Left renal pelvis (tissue), 4 donors: Measurements from ENCODE around the gene RHOG. TPM values are rescaled to one million over a fixed set of nuclear protein-coding genes. Genes with fewer than 3 reads are reported as not detected.

ENCODE experiments used
- DNase-seq, 4 donors: peaks; one replicate each; pipeline ENCODE4 v3.0.0-alpha.2; 2013; ENCODE audit warnings: low read depth in 4 of 4, low spot score in 3 of 4
- polyA plus RNA-seq, 4 donors: library from polyadenylated mRNA; unstranded; fragments of 120-200 nt; gene quantifications; one replicate each; pipeline ENCODE4 v1.2.1, GENCODE V29; 2013; ENCODE audit not compliant: insufficient read length in 4 of 4

RHOG gene
- polyA plus RNA-seq, 4 donors: 22.0 to 30.5 (median 25.8) TPM

- DNase-seq: no peak
Observed at GRCh38 chr11:3860375-3860774, 19.6 kb upstream of the RHOG start.

GRCh38 chr11:3859373-3859881 is 18.7 kb upstream of the RHOG start:
- no peak for DNase-seq

DNA sequence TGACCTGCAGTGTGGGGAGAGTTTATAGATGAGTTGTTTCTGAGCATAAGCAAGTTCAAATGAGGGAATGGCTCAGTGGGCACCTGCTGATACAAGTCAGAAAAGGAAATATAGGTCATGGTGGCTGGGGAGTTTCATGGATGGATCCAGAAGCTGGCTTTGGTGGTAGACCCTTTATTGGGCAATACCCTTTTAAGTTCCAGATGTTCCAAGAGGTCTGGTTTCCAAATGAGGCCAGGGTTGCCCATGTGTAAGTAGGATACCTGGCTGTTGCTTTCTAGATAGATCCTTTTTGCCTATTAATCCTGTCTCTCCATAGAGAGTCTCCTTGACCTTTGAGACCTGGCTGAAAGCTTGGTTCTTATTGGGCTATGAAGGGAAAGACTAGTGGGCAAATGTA is 16.9 kb upstream of the RHOG start:
- no peak for DNase-seq

DNA sequence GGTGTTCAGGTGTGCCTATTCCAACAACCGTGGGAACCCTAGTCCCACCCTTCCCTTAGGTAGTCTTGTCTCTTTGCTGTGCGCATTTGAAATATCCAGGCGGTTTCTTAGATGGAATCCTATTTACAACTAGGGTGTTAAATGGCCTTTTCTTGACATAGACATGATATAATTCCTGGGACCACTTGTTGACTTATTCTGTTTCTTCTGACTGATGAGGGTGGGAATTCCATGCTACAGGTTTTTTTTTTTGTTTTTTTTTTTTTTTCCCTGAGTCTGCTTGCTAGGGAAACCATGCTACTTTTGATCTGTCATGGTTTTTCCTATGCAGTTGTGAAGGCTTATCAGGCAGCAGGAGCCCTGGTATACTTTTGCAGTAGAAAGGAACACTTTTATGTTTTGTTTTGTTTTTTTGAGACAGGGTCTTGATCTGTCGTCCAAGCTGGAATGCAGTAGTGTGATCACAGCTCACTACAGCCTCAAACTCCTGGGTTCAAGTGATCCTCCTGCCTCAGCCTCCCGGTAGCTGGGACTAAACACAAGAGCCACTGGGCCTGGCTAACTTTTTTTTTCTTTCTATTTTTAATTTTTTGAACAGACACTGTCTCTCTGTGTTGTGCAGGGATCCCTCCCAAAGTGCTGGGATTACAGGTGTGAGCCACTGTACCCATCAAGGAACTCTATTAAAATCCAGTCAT is 16.2 kb upstream of the RHOG start:
- no peak for DNase-seq

DNA sequence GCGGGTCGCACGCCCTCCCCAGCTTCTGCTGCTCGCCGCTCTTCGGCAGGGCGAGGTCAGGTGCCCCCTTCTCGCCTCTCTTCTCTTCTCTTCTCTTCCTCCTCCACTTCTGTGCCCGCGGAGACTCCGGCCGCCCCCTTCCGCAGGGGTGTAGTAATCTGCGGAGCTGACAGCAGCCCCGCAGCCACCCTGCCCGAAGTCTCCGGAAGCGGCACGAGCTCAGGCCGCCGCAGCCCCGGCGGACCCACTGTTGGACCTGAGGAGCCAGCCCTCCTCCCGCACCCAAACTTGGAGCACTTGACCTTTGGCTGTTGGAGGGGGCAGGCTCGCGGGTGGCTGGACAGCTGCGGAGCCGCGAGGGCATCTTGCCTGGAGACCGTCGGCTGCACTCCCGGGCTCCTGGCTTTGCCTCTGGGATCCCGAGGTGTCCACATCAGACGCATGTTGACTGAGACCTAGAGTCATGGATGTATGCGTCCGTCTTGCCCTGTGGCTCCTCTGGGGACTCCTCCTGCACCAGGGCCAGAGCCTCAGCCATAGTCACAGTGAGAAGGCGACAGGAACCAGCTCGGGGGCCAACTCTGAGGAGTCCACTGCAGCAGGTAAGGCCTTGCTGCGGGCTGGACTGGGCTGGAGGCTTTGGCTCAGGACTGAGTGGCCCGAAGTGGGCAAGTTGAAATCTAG is 15.2 kb upstream of the RHOG start:
- no peak for DNase-seq

- DNase-seq: peak; percentile 85 to 88 (median 88)
Observed at GRCh38 chr11:3854977-3855807, 14.4 kb upstream of the RHOG start, which contains the start of gene STIM1. STIM1 (plus strand) TSS chr11:3855664; CDS start chr11:3856271, 607 bp downstream.

DNA sequence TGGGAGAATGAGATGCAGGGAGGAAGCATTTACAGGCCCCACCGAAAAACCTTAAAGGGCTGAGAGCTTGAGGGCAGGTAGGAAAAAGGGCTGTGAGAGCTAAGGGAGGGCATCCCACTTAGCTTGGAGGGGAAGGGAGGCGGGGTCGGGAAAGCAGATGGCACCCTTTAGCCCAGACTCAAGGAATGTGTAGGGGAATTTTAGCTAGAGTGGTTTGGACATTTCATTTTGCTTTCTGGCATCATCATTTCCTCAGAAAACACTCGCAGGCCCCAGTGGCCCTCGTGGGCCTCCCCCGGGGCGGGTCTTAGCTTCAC is 13.9 kb upstream of the RHOG start:
- DNase-seq: no peak

DNA sequence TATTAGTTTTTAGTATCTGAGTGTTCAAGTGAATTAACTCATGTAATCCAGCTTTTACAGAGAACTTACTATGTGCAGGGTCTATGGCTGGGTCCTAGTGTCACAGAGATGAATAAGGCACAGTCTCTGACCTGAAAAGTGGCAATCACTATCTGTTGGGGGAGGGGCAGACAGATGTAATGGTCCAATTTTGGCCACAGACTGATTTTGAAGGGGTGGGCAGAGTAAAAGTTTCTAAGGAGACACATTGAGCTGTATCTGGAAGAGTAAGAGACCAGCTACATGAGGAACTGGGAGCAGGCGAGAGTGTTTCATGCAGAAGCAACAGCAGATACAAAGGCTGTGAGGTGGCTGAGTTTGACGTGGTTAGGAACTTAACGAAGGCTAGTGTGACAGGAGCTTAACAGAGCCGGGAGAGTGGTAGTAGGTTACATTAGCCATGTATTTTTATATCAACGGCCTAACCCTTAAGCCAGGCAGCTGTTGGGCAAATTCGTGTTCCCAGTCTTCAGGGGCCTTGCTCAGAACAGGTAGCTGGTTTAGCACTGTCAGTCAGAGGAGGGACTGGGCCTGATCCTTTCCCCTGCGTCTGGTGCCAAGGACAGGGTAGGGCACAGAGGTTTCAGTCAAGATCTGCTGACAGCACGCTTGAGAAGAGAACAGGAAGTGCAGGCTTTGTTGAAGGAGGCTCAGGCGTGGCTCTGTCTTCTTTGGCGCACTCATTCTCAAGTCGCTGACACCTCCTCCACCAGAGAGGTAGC is 13.3 kb upstream of the RHOG start:
- no peak for DNase-seq

DNA sequence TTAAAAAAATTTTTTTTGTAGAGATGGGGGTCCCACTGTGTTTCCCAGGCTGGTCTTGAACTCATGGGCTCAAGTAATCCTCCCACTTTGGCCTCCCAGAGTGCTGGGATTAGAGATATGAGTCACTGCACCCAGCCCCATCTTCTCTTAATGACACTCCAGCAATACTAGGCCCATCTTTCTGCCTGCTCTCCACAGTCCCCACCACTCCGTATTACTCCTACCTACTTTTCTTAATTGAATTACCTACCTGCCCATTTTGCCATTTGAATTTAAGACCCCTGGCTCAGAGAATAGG is 12.7 kb upstream of the RHOG start:
- DNase-seq: no peak

DNA sequence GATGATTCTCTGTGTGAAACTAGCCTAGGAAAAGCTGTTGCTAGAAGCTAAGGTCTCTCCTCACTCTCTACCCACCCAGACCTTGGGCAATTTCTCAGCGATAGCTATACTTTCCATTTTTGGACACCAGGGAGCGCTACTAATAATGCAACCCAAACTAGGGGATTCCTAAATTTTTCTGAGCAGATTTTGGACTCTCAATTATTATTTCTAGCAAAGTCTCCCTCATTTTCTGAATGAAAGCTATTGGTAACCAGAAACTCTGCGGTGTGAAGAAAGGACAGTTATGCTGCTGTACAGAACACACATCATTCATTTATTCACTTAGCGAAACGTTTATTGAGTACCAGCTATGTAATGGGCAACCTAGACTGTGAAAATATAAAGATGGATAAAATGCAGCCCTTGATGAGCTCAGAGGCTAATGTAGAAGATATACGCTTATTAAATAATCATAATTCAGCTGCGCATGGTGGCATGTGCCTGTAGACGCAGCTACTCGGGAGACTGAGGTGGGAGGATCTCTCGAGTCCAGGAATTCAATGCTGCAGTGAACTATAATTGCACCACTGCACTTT is 8.6 kb upstream of the RHOG start:
- no peak for DNase-seq

GRCh38 chr11:3845670-3846069 is 4.9 kb upstream of the RHOG start:
- DNase-seq: no peak

GRCh38 chr11:3845246-3845645 is 4.5 kb upstream of the RHOG start:
- DNase-seq: no peak

DNA sequence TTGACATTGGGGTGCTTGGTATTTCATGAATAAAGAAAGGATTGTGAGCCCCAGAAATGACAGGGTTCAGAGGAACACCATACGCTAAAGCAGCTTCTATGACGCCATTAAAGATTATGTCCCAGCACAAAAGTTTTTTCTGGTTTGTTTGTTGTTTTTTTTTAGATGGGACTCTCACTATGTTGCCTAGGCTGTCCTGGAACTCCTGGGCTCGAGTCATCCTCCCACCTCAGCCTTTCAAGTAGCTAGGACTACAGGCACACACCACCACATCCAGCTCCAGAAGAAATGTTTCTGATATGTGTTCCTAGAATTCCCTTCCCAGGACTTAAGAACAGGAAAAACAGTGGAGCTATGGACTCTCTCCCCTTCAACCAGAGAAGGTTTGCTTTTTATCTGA is 2.6 kb upstream of the RHOG start:
- DNase-seq: no peak

- DNase-seq: peak in 2 of 4 donors; percentile 56 to 68
Observed at GRCh38 chr11:3841426-3842350, 929 bp upstream of the RHOG start.

GRCh38 chr11:3840004-3840869 is 522 bp downstream of the RHOG start:
- peak in 1 of 4 donors; percentile 26 for DNase-seq

DNA sequence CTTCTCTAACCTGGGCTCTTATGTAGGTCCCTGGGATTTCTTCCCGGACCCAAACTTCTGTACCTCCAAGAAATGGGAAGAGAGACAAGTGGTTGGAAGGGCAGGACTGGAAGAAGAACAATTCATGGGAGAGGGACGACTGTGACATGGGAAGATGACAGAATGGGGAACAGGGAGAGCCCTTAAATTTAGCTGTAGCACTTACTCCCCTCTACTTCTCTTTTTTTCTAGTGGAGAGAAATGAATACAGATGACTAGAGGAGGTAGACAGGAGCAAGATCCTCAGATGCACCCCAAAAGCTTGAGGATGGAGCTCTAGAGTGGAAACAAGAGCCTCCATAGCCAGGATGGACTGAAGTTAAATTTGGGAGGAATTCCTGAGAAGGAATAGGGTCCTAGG is 2.3 kb downstream of the RHOG start:
- DNase-seq: no peak

DNA sequence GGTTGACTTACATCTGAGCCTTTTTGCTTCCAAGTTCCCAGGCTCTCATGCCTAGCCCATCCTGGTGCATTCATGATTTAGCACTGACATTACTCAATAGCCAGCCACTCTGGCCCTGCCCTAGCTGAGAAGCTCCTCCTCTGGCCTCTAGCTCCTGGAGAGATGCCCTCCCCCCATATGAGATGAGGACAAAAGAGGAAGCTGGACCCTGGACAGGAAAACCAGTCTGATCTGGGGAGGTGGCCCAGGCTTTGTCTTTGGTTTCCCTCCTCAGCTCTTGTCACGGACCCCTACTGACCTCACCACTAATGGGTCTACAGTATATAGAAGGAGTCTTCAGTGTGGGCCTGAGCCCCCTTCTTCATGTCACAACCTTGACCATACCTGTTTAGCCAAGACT is 3.0 kb downstream of the RHOG start:
- no peak for DNase-seq

DNA sequence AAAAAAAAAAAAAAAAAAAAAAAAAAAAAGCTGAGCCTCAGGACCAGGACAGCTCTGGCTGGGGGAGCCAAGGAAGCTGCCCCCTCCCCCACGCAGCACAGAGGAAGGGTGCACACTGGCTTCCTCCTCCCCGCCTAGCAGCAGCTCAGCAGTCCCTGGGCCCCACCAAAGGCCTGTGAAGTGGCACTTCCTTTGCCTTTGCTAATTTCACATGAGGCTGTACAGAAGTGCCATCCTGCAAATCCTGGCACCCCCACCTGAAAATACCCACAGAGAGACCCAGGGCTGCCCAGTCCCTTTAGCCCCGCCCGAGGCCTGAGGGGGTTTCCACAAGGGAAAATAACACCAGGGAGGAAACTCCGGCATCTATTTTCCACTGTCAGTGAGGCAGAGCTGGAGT is 3.9 kb downstream of the RHOG start:
- DNase-seq: no peak

DNA sequence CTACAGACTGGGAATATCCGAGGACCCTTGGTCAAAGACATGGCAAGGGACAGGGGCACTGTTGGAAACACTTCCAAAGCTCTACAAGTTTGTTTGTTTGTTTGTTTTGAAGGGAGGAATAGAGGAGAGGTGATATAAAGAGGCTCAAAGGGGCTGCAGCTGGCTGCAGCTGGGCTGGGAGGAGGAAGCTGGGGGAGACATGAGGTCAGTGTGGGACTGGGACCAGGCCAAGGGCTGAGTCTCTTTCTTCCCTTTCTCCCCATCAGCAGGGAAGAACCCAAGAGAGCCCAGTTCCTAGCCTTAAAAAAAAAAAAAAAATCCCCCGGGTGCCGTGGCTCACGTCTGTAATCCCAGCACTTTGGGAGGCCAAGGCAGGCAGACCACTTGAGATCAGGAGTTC is 5.0 kb downstream of the RHOG start:
- DNase-seq: no peak
